ENCODE measurements around the gene PDZD7.

DNA sequence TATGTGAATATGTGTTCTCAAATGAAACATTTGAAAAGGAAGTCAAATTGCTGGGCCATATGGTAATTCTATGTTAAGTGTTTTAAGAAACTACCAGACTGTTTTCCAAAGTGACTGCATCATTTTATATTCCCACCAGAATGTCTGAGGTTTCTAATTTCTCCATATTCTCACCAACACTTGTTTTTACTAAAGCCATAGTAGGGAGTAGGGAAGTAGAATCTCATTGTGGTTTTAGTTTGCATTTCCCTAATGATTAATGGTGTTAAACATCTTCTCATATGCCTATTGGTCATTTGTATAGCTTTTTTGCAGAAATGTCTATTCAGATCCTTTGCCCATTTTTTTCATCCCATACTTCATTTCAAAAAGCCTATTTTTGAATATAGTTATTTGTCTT lies 70.7 kb downstream of the PDZD7 start:
- TF ChIP-seq, protein P1, sequence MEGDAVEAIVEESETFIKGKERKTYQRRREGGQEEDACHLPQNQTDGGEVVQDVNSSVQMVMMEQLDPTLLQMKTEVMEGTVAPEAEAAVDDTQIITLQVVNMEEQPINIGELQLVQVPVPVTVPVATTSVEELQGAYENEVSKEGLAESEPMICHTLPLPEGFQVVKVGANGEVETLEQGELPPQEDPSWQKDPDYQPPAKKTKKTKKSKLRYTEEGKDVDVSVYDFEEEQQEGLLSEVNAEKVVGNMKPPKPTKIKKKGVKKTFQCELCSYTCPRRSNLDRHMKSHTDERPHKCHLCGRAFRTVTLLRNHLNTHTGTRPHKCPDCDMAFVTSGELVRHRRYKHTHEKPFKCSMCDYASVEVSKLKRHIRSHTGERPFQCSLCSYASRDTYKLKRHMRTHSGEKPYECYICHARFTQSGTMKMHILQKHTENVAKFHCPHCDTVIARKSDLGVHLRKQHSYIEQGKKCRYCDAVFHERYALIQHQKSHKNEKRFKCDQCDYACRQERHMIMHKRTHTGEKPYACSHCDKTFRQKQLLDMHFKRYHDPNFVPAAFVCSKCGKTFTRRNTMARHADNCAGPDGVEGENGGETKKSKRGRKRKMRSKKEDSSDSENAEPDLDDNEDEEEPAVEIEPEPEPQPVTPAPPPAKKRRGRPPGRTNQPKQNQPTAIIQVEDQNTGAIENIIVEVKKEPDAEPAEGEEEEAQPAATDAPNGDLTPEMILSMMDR (conservative IDR thresholded peaks at IDR 0.05), result no peak
- TF ChIP-seq ZFX (IDR thresholded peaks at IDR 0.05), result no peak
